DOHH2 (cell line): ENCODE measurements around the gene FIBP.
A peak's percentile ranks its signal among the peaks of the same experiment; 100 is the strongest.

Experiments
- H3F3A ChIP-seq: fragments of 200-600 bp; sonication (generic), shearing (Covaris generic); 2 replicates; pipeline ENCODE4 v1.6.0; 2016; ENCODE audit warnings: antibody characterized with exemption, mild to moderate bottlenecking; ENCODE audit not compliant: control insufficient read depth, insufficient read depth
- H3K27ac ChIP-seq: fragments of 200-600 bp; sonication (generic); 2 replicates; pipeline ENCODE4 v1.5.1; 2014; ENCODE audit warnings: low read depth, mild to moderate bottlenecking, low read length, moderate library complexity
- H3K27me3 ChIP-seq: fragments of 200-600 bp; sonication (generic); 2 replicates; pipeline ENCODE4 v1.6.1; 2014; ENCODE audit warnings: mild to moderate bottlenecking, low read length, mixed read lengths; ENCODE audit not compliant: control insufficient read depth
- H3K36me3 ChIP-seq: fragments of 200-600 bp; sonication (generic); 2 replicates; pipeline ENCODE4 v1.6.1; 2014; ENCODE audit warnings: mild to moderate bottlenecking, low read length, moderate library complexity, mixed read lengths; ENCODE audit not compliant: control insufficient read depth
- H3K4me1 ChIP-seq: fragments of 200-600 bp; sonication (generic); 2 replicates; pipeline ENCODE4 v1.6.1; 2014; ENCODE audit warnings: mild to moderate bottlenecking, low read length, mixed read lengths; ENCODE audit not compliant: control insufficient read depth
- H3K4me2 ChIP-seq: fragments of 200-600 bp; sonication (generic); 2 replicates; pipeline ENCODE4 v1.6.0; 2014; ENCODE audit warnings: mild to moderate bottlenecking, low read length, moderate library complexity
- H3K4me3 ChIP-seq: fragments of 200-600 bp; sonication (generic); 2 replicates; pipeline ENCODE4 v1.5.1; 2014; ENCODE audit warnings: mild to moderate bottlenecking, low read length, mixed read lengths
- H3K79me2 ChIP-seq: fragments of 200-600 bp; sonication (generic); 2 replicates; pipeline ENCODE4 v1.6.1; 2014; ENCODE audit warnings: mild to moderate bottlenecking, low read length, mixed read lengths; ENCODE audit not compliant: control insufficient read depth
- H3K9me2 ChIP-seq: fragments of 200-600 bp; sonication (generic); replicated peaks from 2 replicates; pipeline ENCODE4 v1.6.1; 2014; ENCODE audit warnings: mild to moderate bottlenecking, low read length, mixed read lengths; ENCODE audit not compliant: control insufficient read depth
- H3K9me3 ChIP-seq: fragments of 200-600 bp; sonication (generic); 2 replicates; pipeline ENCODE4 v1.6.1; 2014; ENCODE audit warnings: antibody characterized with exemption, low read length, mixed read lengths; ENCODE audit not compliant: control insufficient read depth, insufficient read depth
- H4K20me1 ChIP-seq: fragments of 200-600 bp; sonication (generic); 2 replicates; pipeline ENCODE4 v1.6.0; 2014; ENCODE audit warnings: low read depth, mild to moderate bottlenecking, antibody characterized with exemption, low read length, moderate library complexity; ENCODE audit not compliant: control insufficient read depth, insufficient read depth
- EZH2phosphoT487 ChIP-seq: fragments of 200-600 bp; sonication (generic); IDR thresholded peaks from 2 replicates; pipeline ENCODE4 v1.6.1; 2017; ENCODE audit warnings: borderline replicate concordance, mild to moderate bottlenecking, antibody characterized with exemption, low read length, moderate library complexity, mixed read lengths
- TF ChIP-seq, protein P1 (sequence below): fragments of 200-600 bp; sonication (generic); IDR thresholded peaks from one replicate; pipeline ENCODE4 v1.5.1; 2014; ENCODE audit warnings: antibody characterized with exemption, mild to moderate bottlenecking, low read depth, low read length; ENCODE audit not compliant: poor library complexity, severe bottlenecking

FIBP gene

DNA sequence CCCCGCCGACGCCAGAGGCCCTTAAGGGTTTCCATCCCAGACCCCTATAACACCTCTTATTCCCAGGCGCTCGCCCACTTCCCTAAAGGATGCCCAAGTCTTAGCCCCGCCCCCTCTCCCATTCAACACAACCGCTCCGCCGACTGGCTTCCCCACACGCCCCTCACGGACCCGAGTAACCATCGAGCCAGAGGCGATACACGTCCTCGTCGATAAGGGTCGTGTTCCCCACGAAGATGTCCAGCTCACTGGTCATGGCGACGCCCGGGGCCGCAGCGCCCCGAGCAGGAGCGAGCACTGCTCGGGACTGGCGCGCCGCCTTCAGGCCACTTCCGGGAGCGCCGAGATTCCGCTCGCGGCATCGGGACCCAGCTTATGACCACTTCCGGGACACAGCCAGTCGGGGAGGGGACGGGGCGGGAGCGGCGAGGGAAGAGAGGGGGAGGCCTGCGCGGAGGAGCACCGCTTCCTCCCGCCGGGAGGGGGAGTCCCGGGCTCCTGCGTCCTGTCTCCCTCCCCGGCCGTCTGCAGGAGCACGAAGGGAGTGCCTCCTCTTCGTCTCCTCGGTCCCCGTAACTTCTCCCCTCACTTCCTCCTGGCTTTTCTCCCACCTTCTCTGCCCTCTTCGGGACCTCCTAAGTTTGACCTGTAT, at the start of gene FIBP:
TSS of gene FIBP (minus strand) at position 309 of the 652 bp plus-strand sequence. CDS start at position 256, 53 bp downstream.
- peak within 1 kb of the TSS; percentile 88 for H3K27ac ChIP-seq
- peaks cover 24% of the 10 kb centered on the region for H3F3A ChIP-seq
- no peaks in the 10 kb centered on the region for H3K9me2 ChIP-seq
- H3K9me3 ChIP-seq = no peaks in the 10 kb centered on the region
- peaks cover 37% of the 10 kb centered on the region for H3K79me2 ChIP-seq
- 0 out of 2 replicates have a peak, but pooled peaks cover 3% of the 10 kb centered on the region for H4K20me1 ChIP-seq
- H3K27me3 ChIP-seq = no peaks in the 10 kb centered on the region
- peaks cover 62% of the 10 kb centered on the region for H3K4me1 ChIP-seq
- no peak for TF ChIP-seq EZH2phosphoT487
- TF ChIP-seq, protein P1, sequence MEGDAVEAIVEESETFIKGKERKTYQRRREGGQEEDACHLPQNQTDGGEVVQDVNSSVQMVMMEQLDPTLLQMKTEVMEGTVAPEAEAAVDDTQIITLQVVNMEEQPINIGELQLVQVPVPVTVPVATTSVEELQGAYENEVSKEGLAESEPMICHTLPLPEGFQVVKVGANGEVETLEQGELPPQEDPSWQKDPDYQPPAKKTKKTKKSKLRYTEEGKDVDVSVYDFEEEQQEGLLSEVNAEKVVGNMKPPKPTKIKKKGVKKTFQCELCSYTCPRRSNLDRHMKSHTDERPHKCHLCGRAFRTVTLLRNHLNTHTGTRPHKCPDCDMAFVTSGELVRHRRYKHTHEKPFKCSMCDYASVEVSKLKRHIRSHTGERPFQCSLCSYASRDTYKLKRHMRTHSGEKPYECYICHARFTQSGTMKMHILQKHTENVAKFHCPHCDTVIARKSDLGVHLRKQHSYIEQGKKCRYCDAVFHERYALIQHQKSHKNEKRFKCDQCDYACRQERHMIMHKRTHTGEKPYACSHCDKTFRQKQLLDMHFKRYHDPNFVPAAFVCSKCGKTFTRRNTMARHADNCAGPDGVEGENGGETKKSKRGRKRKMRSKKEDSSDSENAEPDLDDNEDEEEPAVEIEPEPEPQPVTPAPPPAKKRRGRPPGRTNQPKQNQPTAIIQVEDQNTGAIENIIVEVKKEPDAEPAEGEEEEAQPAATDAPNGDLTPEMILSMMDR = peak; percentile 83
- peak within 1 kb of the TSS; percentile 93 for H3K4me3 ChIP-seq
- H3K4me2 ChIP-seq = peak within 1 kb of the TSS; percentile 95
- peaks cover 53% of the 10 kb centered on the region for H3K36me3 ChIP-seq

DNA sequence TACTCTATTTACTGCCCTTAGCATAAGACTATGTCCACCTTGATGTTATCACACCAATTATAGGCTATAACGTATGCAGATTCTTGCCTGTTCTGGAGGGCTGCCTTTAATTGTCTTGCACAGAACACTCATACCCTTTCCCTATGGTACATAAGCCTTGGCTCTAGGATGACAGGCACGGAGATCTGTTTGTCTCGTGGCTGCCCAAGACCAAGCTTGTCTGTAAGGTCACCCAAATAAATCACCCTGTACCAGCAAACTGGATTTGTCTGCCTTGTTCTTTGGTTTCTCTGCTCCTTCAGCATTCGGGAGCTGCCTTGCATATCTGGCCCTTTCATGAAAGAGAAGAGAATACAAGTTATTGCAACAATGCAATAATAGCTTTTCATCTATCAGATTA, 49.5 kb upstream of the FIBP start:
- Histone ChIP-seq H3K27me3 (peaks cover 18% of the 10 kb centered on the region; the same call in 1 of the 2 replicates), H3K4me2 (no peak overlapping the region), H3K4me1 (no peaks in the 10 kb centered on the region), H3K9me3 (no peaks in the 10 kb centered on the region), H3F3A (no peaks in the 10 kb centered on the region), H4K20me1 (no peaks in the 10 kb centered on the region), H3K9me2 (no peaks in the 10 kb centered on the region), H3K79me2 (no peaks in the 10 kb centered on the region), H3K4me3 (no peak overlapping the region), H3K27ac (no peak overlapping the region), H3K36me3 (no peaks in the 10 kb centered on the region)
- TF ChIP-seq, protein P1 = no peak
- TF ChIP-seq EZH2phosphoT487 = no peak

DNA sequence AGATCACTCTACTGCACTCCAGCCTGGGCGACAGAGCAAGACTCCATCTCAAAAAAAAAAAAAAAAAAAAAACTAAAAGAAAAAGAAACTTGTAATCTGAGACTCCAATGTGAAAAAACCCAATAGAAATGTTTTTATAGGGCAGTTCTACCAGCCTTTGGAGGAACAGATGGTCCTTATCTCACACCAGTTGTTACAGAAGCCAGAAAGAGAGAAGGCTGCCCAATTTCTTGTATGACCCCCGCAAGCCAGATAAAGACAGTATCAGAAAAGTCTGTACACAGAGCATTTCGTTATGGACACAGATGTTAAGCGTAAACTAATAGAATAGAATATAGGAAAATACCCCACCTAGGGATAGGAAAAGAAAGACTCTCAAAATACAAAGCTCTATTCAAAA, 45.7 kb upstream of the FIBP start:
- no peaks in the 10 kb centered on the region for H3F3A ChIP-seq
- no peak overlapping the region for H3K27ac ChIP-seq
- no peaks in the 10 kb centered on the region for H3K79me2 ChIP-seq
- no peaks in the 10 kb centered on the region for H4K20me1 ChIP-seq
- TF ChIP-seq, protein P1 = no peak
- no peak for TF ChIP-seq EZH2phosphoT487
- H3K4me1 ChIP-seq = peaks cover 6% of the 10 kb centered on the region; the same call in 1 of the 2 replicates
- peaks cover 7% of the 10 kb centered on the region; the same call in 1 of the 2 replicates for H3K27me3 ChIP-seq
- H3K9me3 ChIP-seq = no peaks in the 10 kb centered on the region
- H3K36me3 ChIP-seq = no peaks in the 10 kb centered on the region
- H3K4me2 ChIP-seq = no peak overlapping the region
- H3K4me3 ChIP-seq = no peak overlapping the region
- H3K9me2 ChIP-seq = no peaks in the 10 kb centered on the region
